ENCODE data around the gene REXO4. TPM values are rescaled to one million over a fixed set of nuclear protein-coding genes. Genes with fewer than 3 reads are reported as not detected.
A peak's percentile ranks its signal among the peaks of the same experiment; 100 is the strongest.

Gene REXO4
- total and polyA plus RNA-seq, 2 of the 13 experiments (the other 11 are each of a cell fraction or from before 2014, with no cell fraction given) = 18.5 to 30.4 TPM

- TF ChIP-seq ZNF770 (CRISPR knock-in tag; IDR thresholded peaks at IDR 0.05) (no peak), ZIK1 (CRISPR knock-in tag; IDR thresholded peaks at IDR 0.05; ENCODE audit: borderline replicate concordance, low read depth) (no peak), ZNF605 (CRISPR knock-in tag; IDR thresholded peaks at IDR 0.05) (no peak; the same call in 1 of the 2 replicates), JUND (CRISPR knock-in tag; IDR thresholded peaks at IDR 0.05) (no peak), ZNF644 (CRISPR knock-in tag; IDR thresholded peaks at IDR 0.05; ENCODE audit: low read depth) (no peak), ZBTB39 (CRISPR knock-in tag; IDR thresholded peaks at IDR 0.05) (peak; percentile 41; the same call in 1 of the 2 replicates), DZIP1 (CRISPR knock-in tag; IDR thresholded peaks at IDR 0.05) (no peak), ZSCAN25 (CRISPR knock-in tag; IDR thresholded peaks at IDR 0.05) (0 out of 2 replicates have a peak, but pooled peaks have one; percentile 20), FOXO4 (CRISPR knock-in tag; conservative IDR thresholded peaks at IDR 0.05) (no peak), CHD4 (IDR thresholded peaks at IDR 0.05; ENCODE audit: borderline replicate concordance, low read length) (no peak), ZNF501 (CRISPR knock-in tag; IDR thresholded peaks at IDR 0.05) (peak; percentile 28; the same call in 1 of the 2 replicates), CEBPG (CRISPR knock-in tag; IDR thresholded peaks at IDR 0.05) (no peak), ZNF281 (CRISPR knock-in tag; IDR thresholded peaks at IDR 0.05; ENCODE audit: borderline replicate concordance) (peak; percentile 53; the same call in 1 of the 2 replicates), ZNF790 (CRISPR knock-in tag; IDR thresholded peaks at IDR 0.05; ENCODE audit: borderline replicate concordance) (no peak), KDM3A (CRISPR knock-in tag; IDR thresholded peaks at IDR 0.05; ENCODE audit: low read depth) (no peak), ZNF564 (CRISPR knock-in tag; IDR thresholded peaks at IDR 0.05) (no peak), MAZ (IDR thresholded peaks at IDR 0.05; ENCODE audit: borderline replicate concordance, low read depth, low read length) (no peak), MAZ (CRISPR knock-in tag; IDR thresholded peaks at IDR 0.05; ENCODE audit: low read depth) (0 out of 2 replicates have a peak, but pooled peaks have one; percentile 53), MED1 (CRISPR knock-in tag; IDR thresholded peaks at IDR 0.05) (peak; percentile 49; the same call in 1 of the 2 replicates)
Observed at GRCh38 chr9:133375116-133375723, 42.6 kb downstream of the REXO4 start (continued).
